ACC112 (cell line): ENCODE measurements around the gene MAST4.

Experiments
- H2AFZ ChIP-seq: fragments of 200-600 bp; sonication (generic); one replicate; pipeline ENCODE4 v1.6.0; 2017; ENCODE audit warnings: antibody characterized with exemption, low read length; ENCODE audit not compliant: unreplicated experiment
- H3K27ac ChIP-seq: fragments of 200-600 bp; sonication (generic); 2 replicates; pipeline ENCODE4 v1.5.1; 2014; ENCODE audit warnings: low read depth, mild to moderate bottlenecking, antibody characterized with exemption, low read length, moderate library complexity
- H3K27me3 ChIP-seq: fragments of 200-600 bp; sonication (generic); 2 replicates; pipeline ENCODE4 v1.6.1; 2014; ENCODE audit warnings: mild to moderate bottlenecking, antibody characterized with exemption, low read length, moderate library complexity, mixed read lengths; ENCODE audit not compliant: insufficient read depth
- H3K36me3 ChIP-seq: fragments of 200-600 bp; sonication (generic); 2 replicates; pipeline ENCODE4 v1.6.1; 2016; ENCODE audit warnings: mild to moderate bottlenecking, antibody characterized with exemption, low read length, moderate library complexity, mixed read lengths; ENCODE audit not compliant: insufficient read depth
- H3K4me1 ChIP-seq: fragments of 200-600 bp; sonication (generic); one replicate; pipeline ENCODE4 v1.6.1; 2016; ENCODE audit warnings: low read length, mixed read lengths; ENCODE audit not compliant: insufficient read depth, unreplicated experiment, control insufficient read depth
- H3K4me3 ChIP-seq: fragments of 200-600 bp; sonication (generic); 2 replicates; pipeline ENCODE4 v1.5.1; 2014; ENCODE audit warnings: mild to moderate bottlenecking, low read depth, low read length
- H3K79me2 ChIP-seq: fragments of 200-600 bp; sonication (generic); one replicate; pipeline ENCODE4 v1.6.0; 2016; ENCODE audit warnings: low read length; ENCODE audit not compliant: control insufficient read depth, unreplicated experiment, insufficient read depth

The MAST4 gene

DNA sequence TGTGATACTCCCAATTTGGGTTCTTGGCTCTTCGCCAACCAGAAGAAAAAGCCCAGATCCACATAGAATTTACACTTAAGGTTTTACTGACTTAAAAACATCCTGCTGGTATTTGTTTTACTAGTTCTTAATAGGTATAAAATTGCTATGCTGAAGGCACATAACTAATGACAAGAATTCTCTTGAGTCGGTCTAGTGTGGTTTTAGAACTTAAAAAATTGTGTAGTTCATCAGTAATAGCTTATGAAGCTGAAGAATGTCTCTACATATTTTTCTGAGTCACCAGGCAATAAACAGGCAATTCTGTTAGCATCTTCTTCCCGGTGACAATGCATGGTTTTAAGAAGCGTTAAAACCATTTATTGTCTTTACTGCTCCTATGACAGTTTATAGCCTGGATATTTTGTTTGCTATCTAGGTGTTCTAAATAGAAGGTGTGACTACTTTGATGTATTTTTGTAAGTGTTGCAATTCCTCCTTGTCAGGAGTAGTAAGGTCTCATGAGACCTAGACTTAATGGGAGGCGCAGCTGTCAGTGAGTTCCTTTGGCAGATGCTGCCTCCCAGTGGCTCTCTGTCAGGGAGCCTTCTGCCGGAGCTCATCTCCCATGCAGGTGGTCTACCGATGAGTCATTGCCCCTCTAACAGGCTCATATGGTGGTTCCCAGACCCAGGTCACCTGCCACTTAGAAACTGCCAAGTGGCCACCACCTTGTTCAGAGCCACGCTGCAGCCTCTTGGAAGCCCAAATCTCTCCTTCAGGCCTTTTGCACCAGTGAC lies 173.8 kb downstream of the MAST4 start:
- Histone ChIP-seq H3K4me3 (no peak overlapping the region), H3K27me3 (peaks cover 66% of the 10 kb centered on the region), H3K27ac (no peak overlapping the region), H3K36me3 (no peaks in the 10 kb centered on the region), H3K4me1 (no peaks in the 10 kb centered on the region), H3K79me2 (no peaks in the 10 kb centered on the region), H2AFZ (no peak overlapping the region)

DNA sequence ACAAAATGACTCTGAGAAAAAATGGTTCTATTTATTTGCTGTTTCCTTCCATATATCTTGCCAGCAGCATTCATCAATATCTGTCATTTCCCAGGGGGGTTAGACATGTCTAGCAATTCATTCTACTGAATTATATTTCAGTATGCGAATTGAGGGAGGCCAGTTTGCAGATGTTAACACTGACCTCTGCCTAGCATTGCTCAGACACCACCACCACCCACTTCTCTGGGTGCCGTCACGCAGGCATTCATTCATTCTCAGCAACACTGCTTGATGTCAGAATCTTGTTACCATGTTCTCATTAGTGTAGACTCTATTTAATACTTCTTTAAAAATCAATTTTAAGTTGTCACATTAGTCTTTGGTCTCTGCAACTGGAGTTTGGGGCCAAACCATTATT lies 181.7 kb downstream of the MAST4 start:
- peaks cover 32% of the 10 kb centered on the region for H3K27me3 ChIP-seq

DNA sequence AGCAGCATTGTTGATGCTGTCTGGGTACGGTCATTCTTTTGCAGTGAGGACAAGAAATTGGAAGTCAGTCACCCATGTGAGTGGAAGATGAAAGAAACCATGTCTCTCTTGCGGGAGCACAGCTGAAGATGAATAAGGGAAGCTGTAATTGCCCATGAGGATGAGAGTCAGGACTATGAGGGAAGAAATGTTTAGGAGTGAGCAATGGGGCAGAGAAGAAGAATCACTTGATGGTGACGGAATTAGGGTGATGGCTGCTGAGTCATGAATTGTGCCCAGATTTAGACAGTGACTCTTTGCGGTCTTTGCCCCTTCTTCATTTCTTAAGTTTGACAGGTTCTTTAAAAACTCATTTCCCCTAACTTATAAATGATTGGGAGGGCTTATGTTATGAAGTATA lies 183.3 kb downstream of the MAST4 start:
- Histone ChIP-seq H3K79me2 (no peaks in the 10 kb centered on the region), H3K27ac (no peak overlapping the region), H3K4me3 (no peak overlapping the region), H2AFZ (no peak overlapping the region), H3K4me1 (no peaks in the 10 kb centered on the region), H3K27me3 (peaks cover 43% of the 10 kb centered on the region), H3K36me3 (no peaks in the 10 kb centered on the region)

More for the DNA sequence above, 181.7 kb downstream of the MAST4 start:
- Histone ChIP-seq H3K4me1 (no peaks in the 10 kb centered on the region), H3K4me3 (no peak overlapping the region), H2AFZ (no peak overlapping the region), H3K79me2 (no peaks in the 10 kb centered on the region), H3K27ac (no peak overlapping the region), H3K36me3 (no peaks in the 10 kb centered on the region)

DNA sequence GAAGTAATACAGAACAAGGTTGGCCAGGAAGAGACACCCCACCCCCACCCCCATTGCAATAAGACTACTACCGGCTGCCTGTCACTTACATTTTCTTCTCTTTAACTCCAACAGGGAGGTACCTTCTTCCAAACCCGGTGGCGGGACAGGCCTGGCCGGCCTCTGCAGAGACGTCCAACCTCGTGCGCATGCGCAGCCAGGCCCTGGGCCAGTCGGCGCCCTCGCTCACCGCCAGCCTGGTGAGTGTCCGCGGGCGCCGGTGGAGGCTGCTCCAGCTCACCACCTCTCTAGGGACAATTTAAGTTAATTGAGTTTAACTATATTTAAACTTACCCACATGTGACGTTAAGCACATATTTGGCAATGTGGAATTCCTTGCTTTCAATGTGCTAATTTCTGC lies 192.4 kb downstream of the MAST4 start:
- Histone ChIP-seq H3K4me3 (no peak overlapping the region), H3K4me1 (no peaks in the 10 kb centered on the region)

DNA sequence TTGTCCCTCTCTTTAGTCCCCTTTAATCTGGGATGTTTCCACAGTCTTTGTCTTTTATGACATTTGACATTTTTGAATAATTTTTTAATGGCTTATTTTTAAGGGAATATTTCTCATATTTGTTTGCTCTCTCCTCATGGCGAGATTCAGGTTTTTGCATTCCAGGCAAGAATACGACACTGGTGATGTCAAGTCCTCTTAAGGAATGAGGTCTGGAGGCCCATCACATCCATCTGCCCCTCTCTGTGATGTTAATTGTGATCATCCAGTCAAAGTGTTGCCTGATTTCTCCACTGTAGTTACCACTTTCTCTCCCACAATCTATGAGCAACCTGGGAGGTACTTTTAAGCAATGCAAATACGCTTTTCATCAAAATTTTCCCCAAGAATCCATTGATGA lies 193.2 kb downstream of the MAST4 start:
- Histone ChIP-seq H3K27ac (no peak overlapping the region), H3K4me3 (no peak overlapping the region), H2AFZ (no peak overlapping the region), H3K27me3 (peaks cover 39% of the 10 kb centered on the region), H3K4me1 (no peaks in the 10 kb centered on the region), H3K36me3 (no peaks in the 10 kb centered on the region), H3K79me2 (no peaks in the 10 kb centered on the region)

More for the DNA sequence above, 192.4 kb downstream of the MAST4 start:
- H3K79me2 ChIP-seq: no peaks in the 10 kb centered on the region
- peaks cover 37% of the 10 kb centered on the region; the same call in 1 of the 2 replicates for H3K27me3 ChIP-seq
- H2AFZ ChIP-seq: no peak overlapping the region
- H3K27ac ChIP-seq: no peak overlapping the region
- no peaks in the 10 kb centered on the region for H3K36me3 ChIP-seq

DNA sequence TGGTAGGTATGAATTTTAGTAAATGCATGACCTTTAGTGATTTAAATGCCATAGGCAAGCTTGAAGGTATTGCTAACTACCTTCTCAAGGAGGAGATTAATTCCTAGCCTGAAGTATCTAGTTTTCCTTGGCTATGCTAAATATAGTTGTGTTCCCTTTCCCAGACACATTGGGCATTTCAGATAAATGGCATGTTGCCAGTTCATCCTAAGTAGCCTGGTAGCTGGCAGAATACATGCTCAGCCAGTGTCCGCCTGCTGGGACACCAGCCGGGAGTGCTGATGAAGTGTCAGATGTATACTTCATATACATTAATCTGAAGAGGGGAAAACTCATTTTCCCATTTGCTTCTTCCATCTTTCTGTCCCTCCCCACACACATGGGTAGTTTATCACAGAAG lies 196.9 kb downstream of the MAST4 start:
- Histone ChIP-seq H2AFZ (no peak overlapping the region), H3K4me3 (no peak overlapping the region), H3K4me1 (no peaks in the 10 kb centered on the region), H3K27me3 (peaks cover 65% of the 10 kb centered on the region), H3K27ac (no peak overlapping the region), H3K79me2 (no peaks in the 10 kb centered on the region), H3K36me3 (no peaks in the 10 kb centered on the region)

DNA sequence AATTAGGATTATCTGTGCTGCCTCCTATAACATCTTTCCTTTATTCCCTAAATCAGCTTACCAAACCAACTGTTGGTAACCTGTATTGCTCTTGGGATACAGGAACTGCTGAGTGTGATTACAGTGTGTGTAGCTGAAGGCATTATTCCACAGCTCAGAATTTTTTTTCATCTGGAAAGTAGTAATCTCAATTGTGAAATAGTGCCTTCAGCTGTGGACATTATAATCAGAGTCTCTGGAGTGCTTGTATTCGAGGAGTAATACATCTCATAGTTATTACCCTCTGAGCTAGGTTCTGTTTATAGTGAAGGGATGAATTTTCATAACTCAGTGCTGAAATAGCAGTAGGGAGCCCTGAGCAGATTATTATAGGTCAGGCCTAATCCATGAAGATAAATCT lies 199.5 kb downstream of the MAST4 start:
- Histone ChIP-seq H3K4me3 (no peak overlapping the region), H3K79me2 (no peaks in the 10 kb centered on the region), H3K36me3 (no peaks in the 10 kb centered on the region), H2AFZ (no peak overlapping the region), H3K4me1 (no peaks in the 10 kb centered on the region), H3K27ac (no peak overlapping the region), H3K27me3 (peaks cover 84% of the 10 kb centered on the region)

DNA sequence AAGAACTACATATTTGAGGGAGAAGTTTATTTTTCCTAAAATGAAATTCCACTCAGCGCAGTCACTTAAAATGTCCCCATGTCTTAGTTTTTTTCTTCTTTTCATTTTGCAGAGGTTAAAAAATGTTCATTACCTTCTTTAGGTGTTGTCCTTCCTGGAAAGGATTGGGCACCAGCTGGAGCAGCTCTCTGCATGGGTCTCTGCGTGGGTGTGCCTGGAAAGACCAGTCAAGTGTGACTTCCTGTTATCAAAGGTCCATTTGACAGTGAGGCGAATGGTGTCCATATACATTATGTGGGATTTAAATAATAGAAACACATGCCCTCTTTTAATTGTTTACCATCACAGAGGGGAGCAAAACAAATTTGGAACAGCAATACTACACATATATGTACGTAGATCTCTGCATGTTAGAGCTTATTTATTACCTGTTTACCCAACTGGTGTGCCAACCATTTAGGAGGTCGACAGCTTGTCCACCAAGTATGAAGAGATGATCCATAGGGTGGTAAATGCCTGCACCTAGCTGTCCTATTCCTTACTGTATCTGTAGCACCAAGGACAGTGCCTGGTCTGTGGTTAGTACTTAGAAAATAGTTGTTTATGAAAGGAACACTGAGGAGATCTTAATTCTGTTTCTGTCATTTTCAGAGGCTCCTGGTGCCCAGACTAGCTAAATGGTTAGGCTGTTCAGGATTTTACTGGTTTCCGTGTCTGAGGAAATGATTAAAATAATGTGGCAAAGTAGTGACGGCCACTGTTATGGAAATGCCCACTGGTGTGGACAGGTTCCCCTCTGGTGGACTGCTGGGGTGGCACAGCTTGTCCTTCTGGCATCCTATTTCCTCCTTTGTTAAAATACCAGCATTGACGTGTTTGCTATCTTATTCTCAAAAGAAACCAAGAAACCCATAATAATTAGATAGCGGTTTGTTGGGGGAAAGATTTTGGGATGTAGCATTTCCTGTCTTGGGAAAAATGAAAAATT lies 200.4 kb downstream of the MAST4 start:
- no peak overlapping the region for H3K27ac ChIP-seq
- H3K4me3 ChIP-seq: no peak overlapping the region
- H3K36me3 ChIP-seq: no peaks in the 10 kb centered on the region
- no peaks in the 10 kb centered on the region for H3K79me2 ChIP-seq
- H3K4me1 ChIP-seq: no peaks in the 10 kb centered on the region
- no peak overlapping the region for H2AFZ ChIP-seq
- peaks cover 93% of the 10 kb centered on the region for H3K27me3 ChIP-seq

DNA sequence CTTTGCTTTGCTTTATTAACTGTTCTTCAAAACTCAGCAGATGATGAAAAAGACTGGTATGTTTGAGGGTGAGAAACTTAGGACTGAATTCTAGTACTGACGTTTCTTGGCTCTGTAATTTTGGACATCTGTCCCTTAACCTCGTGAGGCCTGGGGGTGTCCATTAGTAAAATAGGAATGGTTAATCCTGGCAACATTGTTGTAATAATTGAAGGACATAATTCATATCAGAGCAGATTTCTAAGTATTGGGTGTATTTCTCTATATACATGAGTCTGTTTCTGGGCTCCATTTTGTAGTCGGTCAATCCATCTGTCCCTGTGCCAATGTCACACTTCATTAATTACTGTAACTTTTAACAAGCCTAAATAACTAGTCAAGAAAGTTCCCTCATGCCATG lies 206.7 kb downstream of the MAST4 start:
- Histone ChIP-seq H2AFZ (no peak overlapping the region), H3K79me2 (no peaks in the 10 kb centered on the region), H3K36me3 (no peaks in the 10 kb centered on the region), H3K4me1 (no peaks in the 10 kb centered on the region), H3K27ac (no peak overlapping the region), H3K27me3 (peaks cover 88% of the 10 kb centered on the region), H3K4me3 (no peak overlapping the region)

DNA sequence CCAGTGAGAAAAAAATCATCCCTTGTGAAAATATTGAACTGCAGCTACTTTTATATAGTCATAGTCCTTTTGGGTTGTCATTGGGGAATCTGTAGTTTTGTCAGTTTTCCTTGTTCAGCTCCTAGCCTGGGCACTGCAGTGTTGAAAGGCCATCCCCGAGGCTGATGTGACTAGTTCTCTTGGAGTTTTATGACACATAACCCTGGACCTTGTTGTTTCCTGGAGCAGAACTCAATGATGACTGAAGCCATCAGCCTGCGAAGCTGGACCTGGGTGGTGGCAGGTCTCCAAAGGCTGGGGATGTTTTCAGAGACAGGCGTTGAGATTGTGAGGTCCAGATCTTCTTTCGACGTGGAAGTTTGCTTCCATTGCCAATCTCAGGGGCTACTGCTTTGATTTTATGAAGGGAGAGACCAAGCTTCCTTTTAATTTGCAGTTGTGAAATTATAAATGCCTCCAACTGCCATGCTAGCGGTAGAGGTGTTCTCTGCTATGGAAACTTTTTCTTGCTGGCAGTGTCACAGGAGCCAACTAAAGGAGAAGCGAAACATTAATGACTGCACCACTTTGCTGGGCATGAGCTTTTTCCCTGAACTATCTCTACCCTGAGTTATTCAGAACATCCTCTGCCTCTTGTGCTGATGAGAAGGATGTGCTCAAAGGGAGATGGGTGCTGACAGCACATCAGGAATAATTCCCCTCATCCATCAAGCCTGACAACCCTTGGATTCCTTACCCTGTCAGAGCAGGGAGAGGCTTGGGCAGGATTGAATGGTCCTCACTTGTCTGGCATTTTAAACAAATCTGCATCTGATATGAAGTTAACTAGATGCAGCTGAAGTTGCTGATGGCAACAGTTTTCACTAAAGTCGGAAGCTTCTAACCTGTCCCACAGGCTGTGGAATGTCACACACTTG lies 209.6 kb downstream of the MAST4 start:
- Histone ChIP-seq H2AFZ (no peak overlapping the region), H3K27ac (no peak overlapping the region), H3K36me3 (no peaks in the 10 kb centered on the region), H3K79me2 (no peaks in the 10 kb centered on the region), H3K4me3 (no peak overlapping the region), H3K27me3 (peaks cover 70% of the 10 kb centered on the region), H3K4me1 (no peaks in the 10 kb centered on the region)
